Fibroblast of skin of right biceps (primary cell): Measurements from ENCODE around the gene WDR37.
A peak's percentile ranks its signal among the peaks of the same experiment; 100 is the strongest.
"Not testable (repeated sequence)": the region's sequence is repeated elsewhere in the genome, so short reads cannot be mapped to it uniquely, and the experiment has no call there.

Experiments
- DNase-seq: peaks from one replicate; pipeline ENCODE4 v3.0.0-alpha.2; 2013

Gene WDR37

GRCh38 chr10:1044146-1044545 lies 12.0 kb upstream of the WDR37 start:
- DNase-seq, result no peak

- no peak for DNase-seq
Measured at GRCh38 chr10:1044964-1045363, 11.2 kb upstream of the WDR37 start.

- no peak for DNase-seq
Measured at GRCh38 chr10:1045415-1045814, 10.8 kb upstream of the WDR37 start.

- DNase-seq, result no peak
Measured at GRCh38 chr10:1047937-1048336, 8.2 kb upstream of the WDR37 start.

GRCh38 chr10:1048349-1048731 lies 7.8 kb upstream of the WDR37 start:
- DNase-seq, result no peak

- peak; percentile 99 for DNase-seq
Measured at GRCh38 chr10:1048732-1049424, 7.3 kb upstream of the WDR37 start, which contains the start of gene IDI1. Gene IDI1, minus strand, starts transcription at chr10:1049119. Its CDS starts 116 bp downstream, at chr10:1049003.

- no peak for DNase-seq
Measured at GRCh38 chr10:1049425-1049958, 6.7 kb upstream of the WDR37 start.

- peak; percentile 15 for DNase-seq
Measured at GRCh38 chr10:1050145-1050544, 6.0 kb upstream of the WDR37 start.

GRCh38 chr10:1050554-1050953 lies 5.6 kb upstream of the WDR37 start:
- no peak for DNase-seq

GRCh38 chr10:1054684-1055083 lies 1.5 kb upstream of the WDR37 start:
- no peak for DNase-seq

- peak; percentile 8 for DNase-seq
Measured at GRCh38 chr10:1057106-1057657, 997 bp downstream of the WDR37 start.

- DNase-seq, result no peak
Measured at GRCh38 chr10:1058017-1058416, 1.8 kb downstream of the WDR37 start.

- DNase-seq, result no peak
Measured at GRCh38 chr10:1059902-1060301, 3.7 kb downstream of the WDR37 start.

GRCh38 chr10:1061930-1062774 lies 6.0 kb downstream of the WDR37 start:
- DNase-seq, result peak; percentile 82

GRCh38 chr10:1063232-1063865 lies 7.2 kb downstream of the WDR37 start:
- DNase-seq, result no peak

- DNase-seq, result no peak
Measured at GRCh38 chr10:1064964-1065247, 8.7 kb downstream of the WDR37 start.

- DNase-seq, result not testable (repeated sequence)
Measured at GRCh38 chr10:1066734-1067133, 10.5 kb downstream of the WDR37 start.

GRCh38 chr10:1068380-1069361 lies 12.5 kb downstream of the WDR37 start:
- DNase-seq, result no peak

GRCh38 chr10:1070919-1071318 lies 14.7 kb downstream of the WDR37 start:
- DNase-seq, result peak; percentile 24

- no peak for DNase-seq
Measured at GRCh38 chr10:1074052-1074747, 18.0 kb downstream of the WDR37 start.

GRCh38 chr10:1074748-1075308 lies 18.6 kb downstream of the WDR37 start:
- DNase-seq, result peak; percentile 10
